Ovary (tissue), 9 donors: ENCODE measurements around the gene SLC35C1. TPM values are rescaled to one million over a fixed set of nuclear protein-coding genes. Genes with fewer than 3 reads are reported as not detected.

Experiments used
- DNase-seq, 5 donors: peaks; one replicate each; pipeline ENCODE4 v3.0.0-alpha.2; 2019 to 2020
- H3K27ac ChIP-seq, 2 donors: fragments of 200-600 bp; one replicate each; pipeline versions ENCODE4 v1.5.1 to v1.8.0; 2019 to 2022
- H3K27me3 ChIP-seq: fragments of 200-600 bp; one replicate; pipeline ENCODE4 v1.8.0; 2022
- H3K36me3 ChIP-seq: fragments of 200-600 bp; sonication (generic); one replicate; pipeline ENCODE4 v1.5.1; 2019
- H3K4me1 ChIP-seq: one replicate; pipeline ENCODE4 v1.8.1; 2013; ENCODE audit warnings: mild to moderate bottlenecking, moderate library complexity; ENCODE audit not compliant: insufficient read depth
- H3K4me3 ChIP-seq: fragments of 200-600 bp; sonication (generic); one replicate; pipeline ENCODE4 v1.5.1; 2017
- H3K9me3 ChIP-seq, 2 donors: fragments of 200-600 bp in 1 of 2; sonication (generic) in 1 of 2; one replicate each; pipeline versions ENCODE4 v1.5.1 to v1.8.1; 2013 to 2019; ENCODE audit warnings: mild to moderate bottlenecking in 1 of 2, moderate library complexity in 1 of 2
- EP300 ChIP-seq: sonication (generic); formaldehyde crosslinking; IDR thresholded peaks from one replicate; pipeline ENCODE4 v1.6.1; 2017; ENCODE audit warnings: antibody characterized with exemption
- POLR2A ChIP-seq: fragments of 450-650 bp; IDR thresholded peaks from one replicate; pipeline ENCODE4 v1.6.1; 2017; ENCODE audit warnings: antibody characterized with exemption, mild to moderate bottlenecking, moderate library complexity
- WGBS, 3 donors: extraction: QIAGEN DNeasy Blood & Tissue Kit in 1 of 3; methylation state at CpG; one replicate each; pipeline versions ENCODE4 v1.1.5 to v1.1.7; 2013 to 2017; 5-methylcytosine and 5-hydroxymethylcytosine counted together
- intact Hi-C, 4 donors: fragments of 100-400 bp; cut with DNase I; formaldehyde crosslinking; loops; one replicate each; pipeline versions ENCODE4 v1.11.0 to v1.15.1; 2022 to 2023
- polyA plus RNA-seq, 2 donors: library from polyadenylated mRNA; stranded (reverse); fragments of 200-250 nt in 1 of 2; fragments of 350-450 nt in 1 of 2; fragmentation: Illumina TruSeq in 1 of 2; extraction: RNeasy Lipid Tissue Mini Kit (QIAGEN cat#74804) in 1 of 2; gene quantifications; one replicate each; pipeline ENCODE4 v1.2.3, GENCODE V29; 2013 to 2014
- total RNA-seq, 7 donors: library from RNA; depleted of rRNA in 2 of 7; stranded (reverse); fragments of >200 nt in 2 of 7; fragmentation: NEBNext Ultra II Directional in 3 of 7; extraction: Animal tissue kit (Norgen Biotek cat#: 25700) in 3 of 7; gene quantifications; one replicate each; pipeline versions ENCODE4 v1.1.0 to v1.2.4, GENCODE V29; 2016 to 2023
- TF ChIP-seq, protein P1 (sequence below), 3 donors: fragments of 450-650 bp in 2 of 3; fragments of 200-600 bp in 1 of 3; IDR thresholded peaks; one replicate each; pipeline versions ENCODE4 v1.5.1 to v1.8.0; 2016 to 2022; ENCODE audit warnings: antibody characterized with exemption in 3 of 3, mild to moderate bottlenecking in 1 of 3
- donor health status: DM: no; HTN: no; CAD: no; lungs with moderate emphysema.
- donor health status: DM: no; HTN: no; CAD: no.
- donor health status: Bipolar disorder and iron deficiency.
- donor health status: DM: yes; HTN: yes; CAD: no.
- donor health status: DM: no; HTN: no; CAD: no.
- donor health status: DM: yes; HTN: yes; CAD: no.

SLC35C1 gene
- total and polyA plus RNA-seq, 9 donors: 5.9 to 13.8 (median 9.6) TPM

DNA sequence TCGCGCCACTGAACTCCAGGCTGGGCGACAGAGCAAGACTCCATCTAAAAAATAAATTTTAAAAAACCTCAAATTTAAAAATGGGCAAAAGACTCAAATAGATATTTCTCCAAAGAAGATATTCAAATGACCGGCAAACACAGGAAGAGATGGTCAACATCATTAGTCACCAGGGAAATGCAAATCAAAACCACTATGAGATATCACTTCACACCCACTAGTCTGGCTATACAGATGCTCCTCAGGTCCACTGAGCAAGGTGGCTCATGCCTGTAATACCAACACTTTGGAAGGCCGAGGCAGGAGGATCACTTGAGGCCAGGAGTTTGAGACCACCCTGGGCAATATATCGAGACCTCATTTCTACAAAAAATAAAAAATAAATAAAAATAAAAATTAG lies 43.3 kb upstream of the SLC35C1 start:
- H3K4me3 ChIP-seq: no peak overlapping the region
- intact Hi-C loops: loop anchor here in 1 of 4 donors (10.0 kb wide), 1 partner anchor 387 kb away; no protein-coding TSS in a partner anchor
- 79 to 95% (median 94%) methylated on average over 6 of the region's 6 CpGs for WGBS, 3 donors
- H3K9me3 ChIP-seq: no peaks in the 10 kb centered on the region
- H3K36me3 ChIP-seq: no peaks in the 10 kb centered on the region
- TF ChIP-seq, protein P1, sequence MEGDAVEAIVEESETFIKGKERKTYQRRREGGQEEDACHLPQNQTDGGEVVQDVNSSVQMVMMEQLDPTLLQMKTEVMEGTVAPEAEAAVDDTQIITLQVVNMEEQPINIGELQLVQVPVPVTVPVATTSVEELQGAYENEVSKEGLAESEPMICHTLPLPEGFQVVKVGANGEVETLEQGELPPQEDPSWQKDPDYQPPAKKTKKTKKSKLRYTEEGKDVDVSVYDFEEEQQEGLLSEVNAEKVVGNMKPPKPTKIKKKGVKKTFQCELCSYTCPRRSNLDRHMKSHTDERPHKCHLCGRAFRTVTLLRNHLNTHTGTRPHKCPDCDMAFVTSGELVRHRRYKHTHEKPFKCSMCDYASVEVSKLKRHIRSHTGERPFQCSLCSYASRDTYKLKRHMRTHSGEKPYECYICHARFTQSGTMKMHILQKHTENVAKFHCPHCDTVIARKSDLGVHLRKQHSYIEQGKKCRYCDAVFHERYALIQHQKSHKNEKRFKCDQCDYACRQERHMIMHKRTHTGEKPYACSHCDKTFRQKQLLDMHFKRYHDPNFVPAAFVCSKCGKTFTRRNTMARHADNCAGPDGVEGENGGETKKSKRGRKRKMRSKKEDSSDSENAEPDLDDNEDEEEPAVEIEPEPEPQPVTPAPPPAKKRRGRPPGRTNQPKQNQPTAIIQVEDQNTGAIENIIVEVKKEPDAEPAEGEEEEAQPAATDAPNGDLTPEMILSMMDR (IDR thresholded peaks at IDR 0.05): no peak
- TF ChIP-seq POLR2A (no peak), EP300 (no peak)
- no peak overlapping the region for H3K27ac ChIP-seq
- no peaks in the 10 kb centered on the region for H3K4me1 ChIP-seq
- no peak for DNase-seq
- H3K27me3 ChIP-seq: no peaks in the 10 kb centered on the region

DNA sequence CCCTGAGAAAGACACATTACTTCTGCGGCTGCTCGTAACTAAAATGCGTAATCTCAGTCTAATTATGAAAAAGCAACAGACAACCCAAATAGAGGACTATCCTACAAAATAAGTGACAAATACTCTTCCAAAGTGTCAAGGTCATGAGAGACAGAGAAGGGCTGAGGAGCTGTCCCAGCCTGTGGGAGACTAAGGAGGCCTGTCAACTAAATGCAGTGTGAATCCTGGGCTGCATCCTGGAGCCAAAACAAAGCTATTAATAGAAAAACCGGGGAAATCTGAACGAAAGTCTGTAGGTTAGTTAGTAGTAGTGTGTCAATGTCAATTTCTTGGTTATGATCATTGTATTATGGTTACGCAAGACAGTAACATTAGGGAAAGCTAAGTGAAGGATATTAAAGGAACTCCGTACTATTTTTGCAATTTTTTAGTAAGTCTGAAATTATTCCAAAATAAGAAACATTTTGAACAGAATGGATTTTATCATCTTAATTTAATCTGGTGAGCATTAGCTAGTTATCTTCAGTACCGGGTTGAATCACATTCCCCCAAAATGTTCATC lies 39.8 kb upstream of the SLC35C1 start:
- no peak overlapping the region for H3K4me3 ChIP-seq
- H3K27me3 ChIP-seq: no peaks in the 10 kb centered on the region
- TF ChIP-seq EP300 (no peak), POLR2A (no peak)
- TF ChIP-seq, protein P1 (IDR thresholded peaks at IDR 0.05): no peak
- H3K27ac ChIP-seq: no peak overlapping the region
- WGBS, 3 donors: 53 to 62% (median 60%) methylated on average over 8 of the region's 8 CpGs
- DNase-seq: no peak
- H3K4me1 ChIP-seq: no peaks in the 10 kb centered on the region
- H3K36me3 ChIP-seq: no peaks in the 10 kb centered on the region
- no peaks in the 10 kb centered on the region for H3K9me3 ChIP-seq
- intact Hi-C loops: loop anchor here in 1 of 4 donors (10.0 kb wide), 1 partner anchor 390 kb away; no protein-coding TSS in a partner anchor

DNA sequence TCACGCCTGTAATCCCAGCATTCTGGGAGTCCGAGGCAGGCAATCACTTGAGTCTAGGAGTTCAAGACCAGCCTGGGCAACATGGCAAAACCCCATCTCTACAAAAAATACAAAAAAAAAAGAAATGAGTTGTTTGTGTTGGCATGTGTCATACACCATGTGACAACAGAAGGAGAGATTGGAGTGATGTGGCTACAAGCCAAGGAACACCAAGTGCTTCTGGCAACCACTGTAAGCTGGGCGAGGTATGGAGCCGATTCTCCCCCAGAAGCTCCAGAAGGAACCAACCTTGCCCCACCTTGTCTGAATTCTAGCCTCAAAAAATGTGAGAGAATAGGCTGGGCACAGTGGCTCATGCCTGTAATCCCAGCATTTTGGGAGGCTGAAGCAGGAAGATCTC lies 39.1 kb upstream of the SLC35C1 start:
- intact Hi-C loops: loop anchor here in 1 of 4 donors (10.0 kb wide), 1 partner anchor 391 kb away; no protein-coding TSS in a partner anchor

DNA sequence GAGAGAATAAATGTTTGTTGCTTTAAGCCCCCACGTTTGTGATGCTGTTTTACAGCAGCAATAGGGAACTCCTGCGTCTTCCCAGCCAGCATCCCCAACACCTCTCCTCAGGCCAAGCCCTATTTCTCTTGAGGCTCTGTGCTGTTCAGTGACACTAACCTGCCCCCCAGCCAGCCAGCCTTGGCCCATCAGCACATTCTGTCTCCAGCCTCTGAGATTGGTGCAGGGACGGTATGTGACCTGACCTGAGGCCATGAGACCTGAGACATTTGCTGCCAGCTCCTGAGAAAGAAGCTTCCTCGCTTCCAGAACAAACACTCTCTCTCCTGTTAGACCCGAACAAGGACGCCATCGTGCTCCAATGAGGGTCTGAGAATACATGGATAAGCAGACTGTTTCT lies 38.5 kb upstream of the SLC35C1 start:
- Histone ChIP-seq H3K27ac (no peak overlapping the region), H3K9me3 (no peaks in the 10 kb centered on the region), H3K4me3 (no peak overlapping the region), H3K27me3 (no peaks in the 10 kb centered on the region), H3K36me3 (no peaks in the 10 kb centered on the region), H3K4me1 (no peaks in the 10 kb centered on the region)
- intact Hi-C loops: loop anchor here in 1 of 4 donors (10.0 kb wide), 1 partner anchor 392 kb away; no protein-coding TSS in a partner anchor
- no peak for DNase-seq
- WGBS, 3 donors: 71 to 77% (median 76%) methylated on average over 7 of the region's 7 CpGs
- TF ChIP-seq, protein P1 (IDR thresholded peaks at IDR 0.05): no peak
- TF ChIP-seq EP300: no peak
- no peak for TF ChIP-seq POLR2A

More for the DNA sequence above, 39.1 kb upstream of the SLC35C1 start:
- Histone ChIP-seq H3K9me3 (no peaks in the 10 kb centered on the region), H3K4me3 (no peak overlapping the region), H3K27ac (no peak overlapping the region), H3K27me3 (no peaks in the 10 kb centered on the region), H3K4me1 (no peaks in the 10 kb centered on the region), H3K36me3 (no peaks in the 10 kb centered on the region)
- no peak for DNase-seq
- TF ChIP-seq, protein P1 (IDR thresholded peaks at IDR 0.05): no peak
- TF ChIP-seq POLR2A (no peak), EP300 (no peak)
- 88 to 94% (median 94%) methylated on average over 4 of the region's 4 CpGs for WGBS, 3 donors
